ENCODE data around the gene VTI1A.

- TF ChIP-seq POLR2AphosphoS5 (IDR thresholded peaks at IDR 0.05; ENCODE audit: low read depth, low read length) (no peak), POLR2A (IDR thresholded peaks at IDR 0.05; ENCODE audit: low read depth, low read length) (no peak), TAF1 (IDR thresholded peaks at IDR 0.05; ENCODE audit: borderline replicate concordance, low read depth, low read length) (no peak)
Observed at GRCh38 chr10:112763916-112764520, 317.0 kb downstream of the VTI1A start.

Measured in GM12892 (cell line).